NCI-H748 treated with DMSO at 0.1 percent for 48 hours (cell line): ENCODE data around the gene ELOF1.
"Not testable (repeated sequence)": the region's sequence is repeated elsewhere in the genome, so short reads cannot be mapped to it uniquely, and the experiment has no call there.

Source experiments
- DNase-seq: peaks from one replicate; lab custom pipeline; 2025; lab: John Stamatoyannopoulos, UW

Gene ELOF1

DNA sequence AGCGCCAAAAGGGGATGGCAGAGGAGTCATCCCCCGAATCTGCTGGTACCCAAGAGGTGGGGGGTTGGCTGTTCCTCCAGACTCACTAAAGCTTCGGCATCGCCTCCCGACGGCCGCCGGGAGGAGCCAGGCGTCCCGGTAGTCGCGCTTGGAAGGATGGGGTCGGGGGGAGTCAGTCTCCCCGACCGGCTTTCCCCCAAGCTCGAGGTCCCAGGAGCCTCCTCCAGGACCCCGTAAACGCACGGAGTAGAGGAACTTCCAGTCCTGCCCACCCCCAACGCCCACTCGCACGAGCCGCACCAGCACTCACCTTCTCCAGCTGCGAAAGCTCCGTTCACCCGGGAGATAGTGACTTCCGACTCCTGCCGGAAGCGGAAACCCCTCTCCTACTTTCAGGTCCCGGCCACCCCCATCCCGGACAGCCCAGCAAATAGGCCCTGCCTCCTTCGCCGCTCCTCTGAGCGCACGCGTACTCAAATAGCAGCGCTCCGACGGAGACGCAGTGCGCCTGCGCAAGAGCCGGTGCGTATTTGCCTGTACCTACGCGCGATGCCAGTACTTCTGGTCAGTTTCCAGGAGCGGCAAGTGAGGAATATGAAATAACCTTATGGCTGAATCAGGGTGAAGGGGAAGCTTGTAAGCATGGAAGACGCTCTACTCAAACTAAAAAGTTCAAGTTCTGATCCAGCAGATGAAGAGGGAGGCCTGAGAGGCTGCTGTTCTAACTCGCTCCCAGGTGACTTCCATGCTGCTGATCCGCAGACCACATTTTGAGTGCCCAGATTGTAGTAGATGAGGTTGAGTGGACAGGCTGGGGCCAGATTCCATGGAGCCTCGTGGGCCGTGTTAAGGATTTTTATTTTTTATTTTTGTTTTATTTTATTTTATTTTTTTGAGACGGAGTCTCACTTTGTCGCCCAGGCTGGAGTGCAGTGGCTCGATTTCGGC, at the start of gene ELOF1:
Gene ELOF1 (minus strand): TSS at position 350 of the 948 bp plus-strand sequence. CDS start 4,883 bp downstream, outside the sequence.
- DNase-seq: peak; percentile 89

DNA sequence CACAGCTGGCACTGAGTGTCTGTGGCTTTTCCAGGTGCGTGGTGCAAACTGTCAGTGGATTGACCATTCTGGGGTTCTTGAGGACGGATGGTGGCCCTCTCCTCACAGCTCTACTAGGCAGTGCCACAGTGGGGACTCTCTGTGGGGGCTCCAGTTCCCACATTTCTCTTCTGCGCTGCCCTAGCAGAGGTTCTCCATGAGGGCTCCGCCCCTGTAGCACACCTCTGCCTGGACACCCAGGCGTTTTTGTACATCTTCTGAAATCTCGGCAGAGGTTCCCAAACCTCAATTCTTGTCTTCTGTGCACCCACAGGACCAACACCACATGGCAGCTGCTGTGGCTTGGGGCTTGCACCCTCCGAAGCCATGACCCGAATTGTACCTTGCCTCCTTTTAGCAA, 47.5 kb upstream of the ELOF1 start:
- no peak for DNase-seq

DNA sequence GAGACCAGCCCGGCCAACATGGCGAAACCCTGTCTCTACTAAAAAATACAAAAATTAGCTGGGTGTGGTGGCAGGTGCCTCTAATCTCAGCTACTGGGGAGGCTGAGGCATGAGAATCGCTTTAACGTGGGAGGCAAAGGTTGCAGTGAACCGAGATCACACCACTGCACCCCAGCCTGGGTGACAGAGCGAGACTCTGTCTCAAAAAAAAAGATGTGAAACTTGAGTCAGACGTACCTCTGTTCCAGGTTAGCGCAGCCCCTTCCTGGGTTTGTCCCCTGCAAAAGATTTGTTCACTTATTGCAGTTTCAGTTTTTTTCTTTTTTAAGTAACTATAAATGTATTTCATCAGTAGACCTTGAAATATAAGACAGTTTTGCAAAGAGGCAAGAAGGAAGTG, 40.7 kb upstream of the ELOF1 start:
- DNase-seq: not testable (repeated sequence)

DNA sequence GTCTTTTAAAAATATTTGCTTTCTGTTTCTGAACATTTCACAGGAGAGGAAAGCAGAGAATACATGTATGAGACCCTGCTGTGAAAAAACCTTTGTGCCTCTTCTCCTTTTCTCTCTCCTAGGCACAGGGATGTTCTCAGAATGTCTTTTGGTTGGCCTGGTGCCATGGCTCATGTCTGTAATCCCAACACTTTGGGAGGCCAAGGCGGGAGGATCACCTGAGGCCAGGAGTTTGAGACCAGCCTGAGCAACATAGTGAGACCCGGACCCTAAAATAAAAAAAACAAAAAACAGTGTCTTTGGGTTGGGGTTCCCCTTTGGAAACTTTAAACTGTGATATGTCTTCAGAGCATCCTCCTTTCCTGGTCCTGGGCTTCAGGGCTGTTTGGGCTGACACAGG, 39.7 kb upstream of the ELOF1 start:
- DNase-seq: no peak

DNA sequence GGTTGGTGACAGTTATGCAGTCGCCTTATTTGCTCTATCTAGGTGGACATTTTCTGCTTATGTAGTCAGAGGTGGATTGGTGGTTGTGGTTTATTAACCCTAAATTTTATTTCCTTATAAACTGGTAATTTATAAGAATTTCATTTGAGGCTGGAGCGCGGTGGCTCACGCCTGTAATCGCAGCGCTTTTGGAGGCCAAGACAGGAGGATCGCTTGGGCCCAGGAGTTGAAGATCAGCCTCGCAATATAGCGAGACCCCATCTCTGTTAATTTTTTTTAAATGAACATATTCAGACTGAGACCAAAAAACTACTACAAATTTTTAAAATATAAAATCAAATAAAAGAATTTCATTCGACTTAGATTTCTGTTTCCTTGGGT, 39.1 kb upstream of the ELOF1 start:
- DNase-seq: no peak

DNA sequence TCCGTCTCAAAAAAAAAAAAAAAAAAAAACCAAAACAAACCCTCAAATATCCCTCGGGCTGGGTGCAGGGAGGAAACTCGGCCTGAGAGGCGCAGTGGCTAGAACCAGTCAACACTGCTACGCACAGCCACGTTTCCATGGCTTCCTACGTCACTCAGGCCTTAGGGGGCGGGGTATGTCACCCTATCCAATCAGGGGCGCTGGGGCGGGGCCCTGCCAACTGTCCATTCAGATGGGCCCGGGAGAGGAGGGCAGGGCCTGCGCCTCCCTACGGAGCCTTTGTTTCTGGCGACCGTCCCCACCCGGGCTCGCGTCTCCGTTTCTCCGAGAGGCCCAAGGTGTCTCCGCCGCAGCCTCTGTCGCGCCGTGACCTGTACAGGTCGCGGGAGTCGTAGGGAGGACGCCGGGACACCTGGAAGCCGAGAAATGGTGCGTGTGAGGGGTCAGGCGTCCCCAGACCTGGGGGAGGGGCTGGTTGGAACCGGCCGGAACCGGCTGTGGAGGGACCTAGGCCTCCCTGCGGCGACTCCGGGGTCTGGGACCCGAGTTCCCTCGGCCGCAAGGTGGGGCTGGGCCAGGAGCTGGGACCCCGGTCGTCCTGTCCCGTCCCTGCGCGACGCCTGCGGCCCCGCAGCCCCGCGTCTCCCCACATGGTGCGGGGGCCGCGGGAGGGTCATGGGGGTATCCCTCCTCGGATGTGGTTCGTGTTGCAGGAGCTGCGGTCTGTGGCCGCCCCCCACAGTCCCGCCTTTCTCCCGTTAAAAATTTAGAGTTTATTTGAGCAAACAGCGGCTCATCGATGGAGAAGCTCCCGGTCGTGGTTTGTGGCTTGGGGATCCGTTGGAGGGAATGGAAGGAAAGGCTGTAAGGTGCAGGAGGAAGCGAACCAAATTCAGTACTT, 38.4 kb upstream of the ELOF1 start, which contains the start of gene ZNF627:
Gene ZNF627 (plus strand): TSS at position 282 of the 901 bp plus-strand sequence. CDS start 145 bp downstream, at position 427.
- peak; percentile 89 for DNase-seq

DNA sequence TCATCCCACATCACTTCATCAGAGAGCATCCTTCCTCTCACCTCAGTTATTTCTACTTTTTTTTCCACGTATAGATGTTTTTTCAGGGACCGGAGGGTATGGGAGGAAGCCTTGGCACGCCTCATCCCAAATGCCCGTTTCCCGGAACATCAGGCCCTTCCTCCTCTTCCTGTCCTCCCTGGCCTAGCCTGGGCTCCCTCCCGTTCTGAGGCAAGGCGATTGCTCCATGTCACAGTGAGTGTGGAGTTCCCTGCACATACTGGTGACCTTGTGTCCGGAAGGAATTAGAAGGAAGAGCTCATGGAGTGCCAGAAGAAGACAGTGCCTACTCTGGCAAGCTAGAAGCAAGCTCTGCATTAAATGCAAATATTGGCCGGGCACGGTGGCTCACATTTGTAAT, 37.1 kb upstream of the ELOF1 start:
- DNase-seq: no peak

DNA sequence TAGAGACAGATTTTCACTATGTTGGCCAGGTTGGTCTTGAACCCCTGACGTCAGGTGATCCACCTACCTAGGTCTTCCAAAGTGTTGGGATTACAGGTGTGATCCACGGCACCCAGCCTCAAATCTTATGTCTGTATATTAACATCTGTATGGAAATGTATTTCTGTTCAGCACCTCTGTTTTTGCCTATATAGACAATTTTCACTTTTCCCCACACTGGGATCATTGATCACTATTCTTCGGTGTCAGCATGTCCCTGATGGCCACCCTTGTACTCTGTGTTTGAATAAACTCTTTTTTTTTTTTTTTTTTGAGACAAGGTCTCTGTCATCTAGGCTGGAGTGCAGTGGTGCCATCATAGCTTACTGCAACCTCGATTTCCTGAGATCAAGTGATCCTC, 35.1 kb upstream of the ELOF1 start:
- no peak for DNase-seq

DNA sequence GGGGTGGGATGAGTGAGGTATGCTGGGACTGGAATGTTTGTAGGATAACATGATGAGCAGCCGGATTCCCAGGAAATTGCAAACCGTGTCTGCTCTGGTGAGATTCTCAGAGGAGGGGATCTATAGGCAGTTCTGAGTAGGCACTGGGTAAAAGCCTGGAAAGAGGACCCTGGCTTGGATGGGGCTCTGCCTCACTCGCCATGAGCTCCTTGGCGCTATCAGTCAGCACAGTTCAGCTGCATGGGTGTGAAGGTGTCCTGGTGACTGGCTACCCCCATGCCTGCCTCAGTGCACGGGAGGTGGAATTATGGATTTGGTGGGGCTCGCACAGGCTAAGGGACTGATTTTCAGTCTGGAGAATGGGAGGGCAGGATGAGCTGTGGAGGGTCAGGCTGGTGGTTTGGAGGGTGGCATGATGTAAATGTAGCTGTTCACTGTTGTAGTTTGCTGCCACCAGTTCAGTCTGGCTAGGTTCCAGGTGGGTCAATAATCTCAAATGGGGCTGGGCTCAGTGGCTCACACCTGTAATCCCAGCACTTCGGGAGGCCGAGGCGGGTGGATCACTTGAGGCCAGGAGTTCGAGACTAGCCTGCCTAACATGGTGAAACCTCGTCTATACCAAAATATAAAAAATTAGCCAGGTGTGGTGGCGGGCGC, 29.1 kb upstream of the ELOF1 start:
- DNase-seq: no peak

DNA sequence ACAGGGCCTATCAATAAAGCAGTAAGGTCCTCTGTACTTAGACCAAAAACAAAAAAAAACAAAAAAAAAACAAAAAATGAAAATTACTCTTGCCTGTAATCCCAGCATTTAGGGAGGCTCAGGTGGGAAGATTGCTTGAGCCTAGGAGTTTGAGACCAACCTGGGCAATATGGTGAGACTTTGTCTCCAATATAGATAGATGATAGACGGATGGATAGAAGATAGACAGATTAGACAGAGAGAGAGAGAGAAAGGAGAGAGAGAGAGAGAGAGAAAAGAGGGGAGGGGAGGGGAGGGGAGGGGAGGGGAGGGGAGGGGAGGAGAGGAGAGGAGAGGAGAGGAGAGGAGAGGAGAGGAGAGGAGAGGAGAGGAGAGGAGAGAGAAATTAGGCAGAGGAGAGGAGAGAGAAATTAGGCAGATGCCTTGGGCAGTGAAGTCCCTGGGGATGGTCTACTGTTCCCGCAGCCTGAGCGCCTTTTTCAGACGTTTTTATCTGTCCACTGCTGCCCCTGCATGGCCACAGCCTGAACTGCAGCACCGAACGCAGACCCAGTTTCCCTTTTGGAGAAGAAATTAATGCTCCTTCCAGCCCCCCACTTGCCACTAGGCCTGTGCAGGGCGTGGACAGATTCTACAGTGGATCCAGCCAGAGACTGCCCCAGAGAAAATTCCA, 28.4 kb upstream of the ELOF1 start:
- DNase-seq: peak; percentile 45

DNA sequence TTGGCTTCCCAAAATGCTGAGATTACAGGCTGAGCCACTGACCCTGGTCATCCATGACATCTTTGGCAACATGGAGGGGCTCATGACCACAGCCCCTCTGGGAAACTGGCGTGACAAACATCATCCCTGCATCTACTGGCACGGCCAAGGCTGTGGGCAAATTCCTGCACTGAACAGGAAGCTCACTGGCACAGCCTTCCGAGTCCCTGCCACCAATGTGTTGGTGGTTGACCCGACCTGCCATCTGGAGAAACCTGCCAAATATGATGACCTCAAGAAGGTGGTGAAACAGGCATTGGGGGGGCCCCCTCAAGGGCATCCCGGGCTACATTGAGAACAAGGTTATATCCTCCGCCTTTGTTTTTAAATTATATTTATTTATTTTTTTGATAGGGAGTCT, 27.3 kb upstream of the ELOF1 start:
- no peak for DNase-seq

DNA sequence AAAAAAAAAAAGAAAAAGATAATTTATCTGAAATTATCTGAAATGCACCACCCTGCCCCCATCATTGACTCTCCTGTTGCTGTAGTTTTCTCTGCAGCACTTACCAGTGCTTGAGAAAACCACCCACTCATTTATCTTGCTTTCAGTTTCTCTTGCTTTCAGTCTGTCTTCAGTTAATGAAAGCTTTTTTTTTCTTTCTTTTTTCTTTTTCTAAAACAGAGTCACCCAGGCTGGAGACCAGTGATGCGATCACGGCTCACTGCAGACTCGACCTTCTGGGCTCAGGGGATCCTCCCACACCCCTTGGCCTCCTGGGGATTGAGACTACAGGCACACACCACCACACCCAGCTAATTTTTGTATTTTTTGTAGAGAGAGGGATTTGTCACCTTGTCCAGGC, 22.7 kb upstream of the ELOF1 start:
- no peak for DNase-seq

DNA sequence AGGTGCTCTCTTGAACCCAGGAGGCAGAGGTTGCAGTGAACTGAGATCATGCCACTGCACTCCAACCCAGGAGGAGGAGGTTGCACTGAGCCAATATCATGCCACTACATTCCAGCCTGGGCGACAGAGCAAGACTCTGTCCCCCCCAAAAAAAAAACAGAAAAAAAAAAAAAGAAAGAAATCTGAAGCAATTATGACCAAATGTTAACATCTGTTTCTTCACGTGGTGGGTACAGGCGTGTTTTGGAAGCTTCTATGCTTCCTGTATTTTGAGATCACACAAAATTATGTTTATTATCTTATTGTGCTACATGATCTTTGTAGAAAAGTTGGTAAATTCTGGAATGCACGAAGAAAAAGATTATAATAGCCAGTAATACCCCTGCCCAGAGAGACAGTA, 21.1 kb upstream of the ELOF1 start:
- no peak for DNase-seq

DNA sequence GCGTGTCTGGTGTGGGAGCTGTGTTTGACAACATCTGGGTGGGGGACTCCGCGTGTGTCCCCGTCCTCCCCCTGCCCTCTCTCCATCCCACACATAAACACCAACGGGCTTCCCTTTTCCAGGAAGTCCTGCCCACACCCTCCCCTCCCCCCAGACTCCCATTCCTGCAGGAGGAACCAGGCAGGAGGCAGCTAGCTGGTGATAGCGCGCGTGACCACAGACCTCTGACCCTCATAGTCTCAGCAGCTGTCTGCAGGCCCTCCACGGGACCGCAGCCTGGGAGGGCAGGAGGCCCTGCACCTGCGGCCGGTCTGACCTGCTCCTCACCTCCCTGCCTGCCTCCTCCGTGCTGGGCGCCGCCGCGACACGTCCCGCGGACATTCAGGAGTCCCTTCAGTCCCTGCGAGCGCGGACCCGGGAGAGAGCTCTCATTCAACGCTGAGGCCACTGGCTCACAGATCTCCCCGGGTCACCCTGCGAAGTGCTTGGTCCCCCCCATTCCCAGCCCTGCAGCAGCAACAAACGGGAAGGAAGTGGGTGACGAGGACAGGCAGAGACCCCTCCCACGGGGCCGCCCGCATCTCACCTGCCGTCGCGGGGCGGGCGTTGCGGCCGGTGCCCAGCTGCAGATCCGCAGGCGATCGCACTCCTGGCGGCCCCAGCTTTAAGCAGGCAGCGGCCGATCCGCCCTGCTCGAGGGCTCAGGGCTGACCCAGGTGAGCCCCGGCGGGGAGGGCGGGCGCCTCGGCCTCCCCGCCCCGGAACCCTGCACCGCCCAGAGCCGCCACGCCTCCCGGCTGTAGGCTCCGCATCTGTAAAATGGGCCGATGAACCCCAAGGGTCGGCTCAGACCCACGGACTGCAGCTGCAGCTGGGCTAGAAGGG, 19.5 kb upstream of the ELOF1 start:
- DNase-seq: no peak

DNA sequence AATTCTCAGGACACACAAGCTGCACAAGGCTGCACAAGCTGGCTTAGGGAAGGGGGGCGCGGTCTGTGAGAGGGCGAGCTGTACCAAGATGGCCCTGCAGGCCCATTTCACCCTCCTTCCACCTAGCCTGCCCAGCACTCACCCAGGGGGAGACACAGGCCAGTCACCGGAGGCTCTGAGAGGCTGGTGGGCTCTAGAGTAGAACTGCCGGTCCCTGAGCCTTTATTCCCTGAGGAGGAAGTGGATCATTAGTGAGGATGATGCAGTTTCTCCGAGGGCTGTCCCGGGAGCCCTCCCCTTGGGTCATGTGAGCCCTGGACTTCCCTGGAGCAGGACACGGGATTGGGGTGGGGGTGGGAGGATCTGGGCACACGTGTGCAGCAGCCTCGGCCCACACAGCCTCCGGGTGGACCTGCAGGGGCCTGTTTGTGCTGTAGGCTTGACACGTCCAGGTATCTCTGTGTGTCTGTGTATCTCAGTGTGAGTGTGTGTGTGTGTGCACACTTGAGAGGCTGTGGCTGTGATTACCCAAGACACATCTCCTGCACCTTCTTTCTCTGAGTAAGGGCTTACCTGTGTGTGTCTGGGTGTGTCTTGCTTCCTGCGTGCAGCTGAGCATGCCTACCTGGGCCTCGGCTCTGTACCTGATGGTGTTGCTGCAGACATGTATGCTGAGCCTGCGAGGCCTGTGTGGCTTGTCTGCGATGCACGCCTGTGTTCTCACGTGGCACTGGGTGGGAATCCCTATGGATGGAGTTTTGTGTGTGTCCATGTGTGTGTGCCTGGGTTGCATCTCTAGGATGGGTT, 18.6 kb upstream of the ELOF1 start, which contains the start of gene ACP5:
Gene ACP5 (minus strand): TSS at position 195 of the 807 bp plus-strand sequence. CDS start 328 bp downstream, outside the sequence.
- no peak for DNase-seq

DNA sequence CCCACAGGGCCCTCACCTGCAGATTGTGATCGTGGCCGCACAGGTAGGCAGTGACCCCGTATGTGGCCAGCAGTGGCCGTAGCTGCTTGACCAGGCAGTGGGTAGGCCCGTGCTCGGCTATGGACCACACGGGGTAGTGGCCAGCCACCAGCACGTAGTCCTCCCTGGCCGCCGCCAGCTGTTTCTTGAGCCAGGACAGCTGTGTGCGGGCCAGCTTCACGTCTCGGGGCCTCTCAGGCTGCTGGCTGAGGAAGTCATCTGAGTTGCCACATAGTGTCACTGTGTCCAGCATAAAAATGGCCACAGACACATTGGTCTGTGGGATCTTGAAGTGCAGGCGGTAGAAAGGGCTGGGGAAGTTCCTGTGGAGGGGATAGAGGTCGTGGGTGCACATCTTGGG, 17.2 kb upstream of the ELOF1 start:
- DNase-seq: no peak

DNA sequence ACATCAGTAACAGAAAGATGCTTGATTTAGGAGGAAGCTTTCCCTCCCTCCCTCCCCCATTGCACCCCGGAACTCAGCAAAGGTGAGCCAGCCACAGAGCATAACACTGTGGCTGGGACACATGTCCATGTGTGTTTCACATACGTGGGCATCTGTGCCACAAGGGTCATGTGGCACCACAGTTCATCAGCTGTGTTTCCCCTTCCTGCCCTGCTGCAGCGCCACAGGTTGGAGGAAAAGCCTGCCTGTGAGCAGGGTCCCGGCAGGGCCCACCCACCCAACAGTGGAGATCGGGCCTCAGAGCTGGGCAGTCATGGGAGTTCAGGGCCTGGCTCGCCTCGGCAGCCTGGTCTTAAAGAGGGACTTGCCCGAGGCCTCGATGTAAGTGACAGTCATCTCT, 15.7 kb upstream of the ELOF1 start:
- DNase-seq: no peak

DNA sequence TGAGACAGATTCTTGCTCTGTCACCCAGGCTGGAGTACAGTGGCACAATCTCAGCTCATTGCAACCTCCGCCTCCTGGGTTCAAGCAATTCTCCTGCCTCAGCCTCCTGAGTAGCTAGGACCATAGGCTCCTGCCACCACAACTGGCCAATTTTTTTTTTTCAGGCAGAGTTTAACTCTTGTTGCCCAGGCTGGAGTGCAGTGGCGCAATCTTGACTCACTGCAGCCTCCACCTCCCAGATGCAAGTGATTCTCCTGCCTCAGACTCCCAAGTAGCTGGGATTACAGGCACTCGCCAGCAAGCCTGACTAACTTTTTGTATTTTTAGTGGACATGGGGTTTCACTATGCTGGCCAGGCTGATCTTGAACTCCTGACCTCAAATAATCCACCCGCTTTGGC, 14.7 kb upstream of the ELOF1 start:
- not testable (repeated sequence) for DNase-seq

DNA sequence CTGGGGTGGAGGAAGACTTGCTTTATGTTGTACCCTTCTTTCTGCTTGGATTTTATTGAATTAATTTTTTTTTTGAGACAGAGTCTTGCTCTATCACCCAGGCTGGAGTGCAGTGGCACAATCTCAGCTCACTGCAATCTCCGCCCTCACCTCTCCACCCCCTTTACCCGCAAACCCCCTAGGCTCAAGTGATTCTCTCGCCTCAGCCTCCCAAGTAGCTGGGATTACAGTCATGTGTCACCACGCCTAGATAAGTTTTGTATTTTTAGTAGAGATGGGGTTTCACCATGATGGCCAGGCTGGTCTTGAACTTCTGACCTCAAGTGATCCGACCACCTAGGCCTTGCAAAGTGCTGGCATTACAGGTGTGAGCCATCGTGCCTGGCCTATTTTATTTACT, 14.3 kb upstream of the ELOF1 start:
- not testable (repeated sequence) for DNase-seq

DNA sequence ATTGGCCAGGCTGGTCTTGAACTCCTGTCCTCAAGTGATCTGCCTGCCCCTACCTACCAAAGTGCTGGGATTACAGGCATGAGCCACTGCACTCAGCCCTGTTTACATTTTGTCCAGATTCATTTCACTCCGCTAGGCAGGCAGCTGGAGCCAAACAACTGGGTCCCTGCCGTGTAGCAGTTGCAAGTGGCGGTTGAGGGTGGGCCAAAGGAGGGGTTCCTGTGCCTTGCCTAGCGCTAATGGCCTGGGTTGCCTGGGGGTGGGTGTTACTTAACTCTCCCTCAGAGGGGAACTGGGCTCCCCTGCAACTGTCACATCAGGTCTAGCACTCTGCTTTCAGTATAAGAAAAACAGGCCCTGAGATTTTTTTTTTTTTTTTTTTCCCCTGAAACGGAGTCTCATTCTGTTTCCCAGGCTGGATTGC, 11.0 kb upstream of the ELOF1 start:
- DNase-seq: no peak
